Measurements from ENCODE around the gene FOXO6. TPM values are rescaled to one million over a fixed set of nuclear protein-coding genes. Genes with fewer than 3 reads are reported as not detected.

Gene FOXO6
- total and polyA plus RNA-seq, 9 of the 15 experiments (the other 6 are each of a cell fraction or from before 2014, with no cell fraction given) = 0.04 to 0.31 (median 0.12) TPM; not detected in 5

Other genes with a start within 250 kb of the FOXO6 start
- gene SCMH1, start 119.1 kb upstream of the FOXO6 start, total RNA-seq (2014; rRNA removed) = 26.8 and 30.5 TPM in 2 replicates
- gene SCMH1, start 119.1 kb upstream of the FOXO6 start, total RNA-seq (2014; rRNA removed; fragmentation: Illumina TruSeq; extraction: Trizol) = 19.2 and 19.8 TPM in 2 replicates
- 24.3 and 27.6 TPM in 2 replicates for gene SCMH1, start 119.1 kb upstream of the FOXO6 start, total RNA-seq (2015; rRNA removed; fragmentation: Illumina TruSeq; extraction: Trizol)
- 32.0 and 33.0 TPM in 2 replicates for gene SCMH1, start 119.1 kb upstream of the FOXO6 start, total RNA-seq (2021)
- 32.3 and 37.6 TPM in 2 replicates for gene SCMH1, start 119.1 kb upstream of the FOXO6 start, polyA plus RNA-seq (2011; rRNA removed)
- gene SCMH1, start 119.1 kb upstream of the FOXO6 start, polyA plus RNA-seq (2014; fragmentation: Illumina TruSeq; extraction: Trizol) = 35.3 and 37.0 TPM in 2 replicates
- gene SCMH1, start 119.1 kb upstream of the FOXO6 start, polyA plus RNA-seq (2014; fragmentation: Nextera tagmentation; extraction: Ambion mirVana) = 10 to 100 TPM in 1 of 2 experiments, 1 to 10 TPM in 1; 8.5 to 14.0 TPM
- gene SCMH1, start 119.1 kb upstream of the FOXO6 start, polyA plus RNA-seq (2014; rRNA removed) = 27.6 and 27.9 TPM in 2 replicates
- not detected in 2 replicates for gene EDN2, start 123.2 kb downstream of the FOXO6 start, total RNA-seq (2014; rRNA removed)
- gene EDN2, start 123.2 kb downstream of the FOXO6 start, total RNA-seq (2014; rRNA removed; fragmentation: Illumina TruSeq; extraction: Trizol) = not detected in 2 replicates
- gene EDN2, start 123.2 kb downstream of the FOXO6 start, total RNA-seq (2015; rRNA removed; fragmentation: Illumina TruSeq; extraction: Trizol) = not detected in 2 replicates
- gene EDN2, start 123.2 kb downstream of the FOXO6 start, total RNA-seq (2021) = not detected in 2 replicates
- gene EDN2, start 123.2 kb downstream of the FOXO6 start, polyA plus RNA-seq (2011; rRNA removed) = not detected in 2 replicates
- not detected in 2 replicates for gene EDN2, start 123.2 kb downstream of the FOXO6 start, polyA plus RNA-seq (2014; fragmentation: Illumina TruSeq; extraction: Trizol)
- not detected for gene EDN2, start 123.2 kb downstream of the FOXO6 start, polyA plus RNA-seq (2014; fragmentation: Nextera tagmentation; extraction: Ambion mirVana)
- gene EDN2, start 123.2 kb downstream of the FOXO6 start, polyA plus RNA-seq (2014; rRNA removed) = not detected in 2 replicates

Data from K562 (cell line).